GM20000 (cell line): ENCODE results near the gene CTXN3.

Experiments
- DNase-seq: peaks from one replicate; pipeline ENCODE4 v3.0.0; 2012; ENCODE audit warnings: low spot score
- TF ChIP-seq, protein P1 (sequence below): IDR thresholded peaks from 2 replicates; pipeline ENCODE4 v1.5.1; 2012; ENCODE audit warnings: mild to moderate bottlenecking, control low read depth; ENCODE audit errors: extremely low read depth, missing control alignments

Gene CTXN3

DNA sequence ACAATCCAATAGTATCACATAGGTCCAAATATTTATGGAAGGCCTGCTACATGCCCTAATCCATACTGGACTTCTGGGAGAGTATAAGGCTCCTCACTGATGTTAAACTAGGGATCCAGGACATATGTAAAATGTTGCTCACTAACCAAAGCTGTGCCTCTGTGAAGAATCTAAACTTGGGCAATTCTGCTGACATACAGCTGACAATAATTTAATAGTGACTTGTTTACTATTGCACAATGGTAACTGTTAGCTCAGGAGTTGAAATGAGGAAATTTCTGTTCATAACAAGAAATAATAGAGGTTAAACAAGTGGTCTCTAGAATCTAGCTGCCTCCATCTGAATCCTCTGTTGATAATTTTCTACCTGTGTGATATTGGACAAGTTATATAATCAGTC is 14.9 kb upstream of the CTXN3 start:
- TF ChIP-seq, protein P1, sequence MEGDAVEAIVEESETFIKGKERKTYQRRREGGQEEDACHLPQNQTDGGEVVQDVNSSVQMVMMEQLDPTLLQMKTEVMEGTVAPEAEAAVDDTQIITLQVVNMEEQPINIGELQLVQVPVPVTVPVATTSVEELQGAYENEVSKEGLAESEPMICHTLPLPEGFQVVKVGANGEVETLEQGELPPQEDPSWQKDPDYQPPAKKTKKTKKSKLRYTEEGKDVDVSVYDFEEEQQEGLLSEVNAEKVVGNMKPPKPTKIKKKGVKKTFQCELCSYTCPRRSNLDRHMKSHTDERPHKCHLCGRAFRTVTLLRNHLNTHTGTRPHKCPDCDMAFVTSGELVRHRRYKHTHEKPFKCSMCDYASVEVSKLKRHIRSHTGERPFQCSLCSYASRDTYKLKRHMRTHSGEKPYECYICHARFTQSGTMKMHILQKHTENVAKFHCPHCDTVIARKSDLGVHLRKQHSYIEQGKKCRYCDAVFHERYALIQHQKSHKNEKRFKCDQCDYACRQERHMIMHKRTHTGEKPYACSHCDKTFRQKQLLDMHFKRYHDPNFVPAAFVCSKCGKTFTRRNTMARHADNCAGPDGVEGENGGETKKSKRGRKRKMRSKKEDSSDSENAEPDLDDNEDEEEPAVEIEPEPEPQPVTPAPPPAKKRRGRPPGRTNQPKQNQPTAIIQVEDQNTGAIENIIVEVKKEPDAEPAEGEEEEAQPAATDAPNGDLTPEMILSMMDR, result no peak
- no peak for DNase-seq

DNA sequence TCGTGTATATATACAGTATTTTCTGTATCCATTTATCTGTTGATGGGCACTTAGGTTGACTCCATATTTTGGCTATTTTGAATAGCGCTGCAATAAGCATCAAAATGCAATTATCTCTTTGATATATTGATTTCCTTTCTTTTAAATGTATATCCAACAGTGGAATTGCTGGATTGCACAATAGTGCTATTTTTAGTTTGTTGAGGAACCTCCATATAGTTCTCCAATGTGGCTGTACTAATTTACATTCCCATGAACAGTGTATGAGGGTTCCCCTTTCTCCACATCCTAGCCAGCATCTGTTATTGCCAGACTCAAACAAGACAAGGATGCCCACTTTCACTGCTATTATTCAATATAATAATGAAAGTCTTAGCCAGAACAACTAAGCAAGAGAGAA is 9.1 kb upstream of the CTXN3 start:
- TF ChIP-seq, protein P1, result no peak

DNA sequence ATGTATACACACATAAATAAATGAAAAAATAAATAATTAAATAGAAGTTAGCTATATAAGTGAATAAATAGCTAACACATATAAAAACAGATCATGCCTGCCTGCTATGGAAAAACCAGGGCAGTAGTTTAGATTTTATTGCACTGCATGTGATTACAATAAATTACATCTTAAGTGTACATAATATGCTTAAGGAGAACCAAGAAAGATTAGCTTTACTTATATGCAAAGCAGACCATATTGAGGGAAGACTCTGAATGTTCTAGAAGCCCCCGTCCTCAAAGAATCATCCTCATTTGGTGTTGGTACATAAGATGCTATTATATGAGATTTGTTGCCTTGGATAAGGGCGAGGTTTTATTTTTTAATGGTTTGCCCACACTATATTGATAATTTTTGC is 5.9 kb upstream of the CTXN3 start:
- no peak for DNase-seq
- TF ChIP-seq, protein P1, result no peak

More for the DNA sequence above, 9.1 kb upstream of the CTXN3 start:
- no peak for DNase-seq

DNA sequence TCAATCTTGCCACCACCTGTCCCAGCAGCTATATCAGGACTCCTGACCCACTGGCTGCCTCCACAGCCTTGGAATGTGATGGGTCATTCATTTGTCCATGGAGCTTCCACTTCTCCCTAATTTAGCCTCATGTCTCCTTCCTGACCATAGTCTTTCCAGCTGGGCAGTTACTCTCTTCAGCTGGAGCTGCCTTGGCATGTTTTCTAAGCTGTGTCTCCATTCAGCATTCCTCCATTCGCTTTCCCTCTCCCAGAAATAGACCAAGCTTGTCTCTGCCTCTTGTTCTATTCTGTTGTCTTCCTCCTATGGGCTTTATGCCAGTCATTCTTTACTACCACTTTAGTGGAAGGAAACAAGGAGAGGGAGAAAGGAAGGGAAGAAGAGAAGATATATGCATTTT is 5.3 kb upstream of the CTXN3 start:
- no peak for DNase-seq
- TF ChIP-seq, protein P1, result no peak

DNA sequence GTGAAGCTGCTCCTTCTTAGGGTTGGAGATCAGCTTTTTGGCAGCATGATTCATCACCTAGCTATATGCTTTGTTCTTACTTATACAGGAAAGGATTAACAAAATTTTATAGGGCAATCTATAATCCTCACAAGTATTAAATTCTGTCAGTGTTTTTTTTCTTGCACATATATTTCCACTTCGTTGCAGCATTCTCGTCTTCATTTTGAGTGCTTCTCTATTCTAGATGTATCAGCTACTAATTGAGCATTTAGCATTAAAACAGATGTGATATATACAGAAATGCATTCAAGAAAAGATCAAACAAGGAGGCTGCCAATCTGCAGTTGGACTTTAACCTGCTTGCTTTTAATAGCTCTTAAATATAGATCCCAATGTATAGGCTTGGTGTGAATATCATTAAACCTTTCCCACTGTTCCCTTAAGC is 3.6 kb upstream of the CTXN3 start:
- TF ChIP-seq, protein P1, result no peak

DNA sequence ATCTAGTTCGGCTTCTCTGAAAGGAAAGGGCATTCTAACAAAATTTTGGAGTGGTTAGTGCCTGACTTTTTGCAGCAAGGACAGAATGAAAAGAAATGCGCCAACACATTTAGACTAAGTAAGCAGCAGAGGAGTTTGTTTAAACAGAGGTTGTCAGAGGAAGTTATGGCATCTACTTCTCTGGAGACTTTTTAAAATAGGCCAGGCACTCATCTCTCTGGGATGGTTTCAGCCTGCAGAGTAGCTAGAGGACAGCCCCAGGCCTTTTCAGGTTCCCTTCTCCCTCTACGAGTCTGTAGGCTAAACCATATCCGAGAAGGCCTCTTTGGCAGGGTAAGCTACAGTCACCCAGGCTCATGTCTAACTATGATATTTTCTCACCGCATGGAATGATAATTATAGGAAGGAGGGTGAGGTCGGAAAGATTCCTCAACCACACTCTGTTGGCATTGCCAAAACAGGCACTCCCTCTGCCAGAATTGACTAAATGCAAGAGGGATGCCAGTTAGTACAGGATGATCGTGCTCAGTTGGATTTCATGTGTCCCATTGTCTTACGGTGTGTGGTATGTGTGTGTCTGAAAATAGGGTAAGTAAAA is 1.4 kb upstream of the CTXN3 start:
- no peak for DNase-seq
- TF ChIP-seq, protein P1, result no peak

More for the DNA sequence above, 3.6 kb upstream of the CTXN3 start:
- DNase-seq, result no peak

DNA sequence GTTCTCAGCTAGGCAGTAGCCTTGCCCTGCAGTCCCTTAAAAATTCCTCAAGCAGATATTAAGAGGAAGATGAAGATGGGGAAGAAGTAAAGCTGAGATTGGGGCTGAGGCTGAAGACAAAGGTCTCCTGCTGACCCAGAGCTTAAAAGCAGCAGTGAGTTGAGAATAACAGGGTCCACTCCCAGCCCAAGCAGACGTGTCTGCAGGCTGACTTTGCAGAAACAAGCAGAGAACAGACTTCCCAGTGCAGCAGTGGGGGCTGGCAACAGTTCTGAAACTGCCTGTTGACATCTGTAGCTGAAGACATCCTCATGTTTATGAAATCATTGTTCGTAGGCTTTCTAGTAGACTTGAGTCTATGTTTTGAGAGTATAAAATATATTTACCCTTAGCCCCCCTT is 1.1 kb downstream of the CTXN3 start:
- TF ChIP-seq, protein P1, result no peak
- DNase-seq, result no peak
